Measurements from ENCODE around the gene PPP2R1B.
"Not testable (repeated sequence)": the region's sequence is repeated elsewhere in the genome, so short reads cannot be mapped to it uniquely, and the experiment has no call there.

Gene PPP2R1B

GRCh38 chr11:111785886-111786412 lies 19.8 kb upstream of the PPP2R1B start:
- in situ Hi-C loops (cut with MboI; ENCODE audit: low pct_unique_long_range_greater_than_20kb, low sequenced_read_pairs): loop anchor here (25.0 kb wide), 1 partner anchor 199 kb away; no protein-coding TSS in a partner anchor
- no peak for DNase-seq

GRCh38 chr11:111785076-111785475 lies 18.9 kb upstream of the PPP2R1B start:
- DNase-seq: no peak
- in situ Hi-C loops (cut with MboI; ENCODE audit: low pct_unique_long_range_greater_than_20kb, low sequenced_read_pairs): loop anchor here (25.0 kb wide), 1 partner anchor 198 kb away; no protein-coding TSS in a partner anchor

DNA sequence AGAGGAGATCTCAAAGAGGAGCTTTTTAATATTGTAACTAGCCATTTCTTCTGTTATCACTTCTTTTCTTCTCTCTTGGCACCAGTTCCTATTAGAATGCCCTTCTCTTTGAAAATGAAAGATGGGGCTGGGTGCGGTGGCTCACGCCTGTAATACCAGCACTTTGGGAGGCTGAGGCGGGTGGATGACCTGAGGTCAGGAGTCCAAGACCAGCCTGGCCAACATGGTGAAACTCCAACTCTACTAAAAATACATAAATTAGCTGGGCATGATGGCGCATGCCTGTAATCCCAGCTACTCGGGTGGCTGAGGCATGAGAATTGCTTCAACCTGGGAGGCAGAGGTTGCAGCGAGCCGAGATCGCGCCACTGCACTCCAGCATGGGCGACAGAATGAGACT lies 18.1 kb upstream of the PPP2R1B start:
- not testable (repeated sequence) for DNase-seq
- in situ Hi-C loops (cut with MboI; ENCODE audit: low pct_unique_long_range_greater_than_20kb, low sequenced_read_pairs): loop anchor here (25.0 kb wide), 1 partner anchor 197 kb away; no protein-coding TSS in a partner anchor

DNA sequence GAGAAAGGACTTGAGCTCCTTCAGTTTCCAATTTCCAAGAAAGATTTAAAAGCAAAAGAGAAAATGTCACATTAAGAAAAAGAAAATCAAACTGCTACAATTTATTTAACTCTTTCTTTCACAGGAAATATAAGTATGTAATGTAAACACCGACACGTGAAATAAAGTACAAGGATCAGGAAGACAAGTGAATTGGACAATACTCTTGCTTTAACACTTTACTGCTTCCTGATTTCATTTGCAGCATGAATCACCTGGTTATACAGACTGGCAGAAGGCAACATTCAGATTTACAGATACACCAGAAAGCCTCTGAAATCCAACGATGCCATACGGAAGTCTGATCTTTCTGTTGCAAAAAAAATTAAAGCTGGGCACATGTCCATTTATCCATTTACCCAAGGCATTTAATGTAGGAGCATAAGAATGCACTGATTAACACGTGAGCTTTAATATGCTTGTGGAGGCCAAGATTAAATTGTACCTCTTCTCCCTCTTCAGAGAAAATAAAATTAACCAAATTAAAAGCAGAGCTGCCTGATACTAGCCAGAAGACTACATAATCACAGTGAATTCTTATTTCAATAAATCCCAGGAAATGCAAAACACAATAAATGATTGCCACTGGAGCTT lies 16.0 kb upstream of the PPP2R1B start:
- in situ Hi-C loops (cut with MboI; ENCODE audit: low pct_unique_long_range_greater_than_20kb, low sequenced_read_pairs): loop anchor here (25.0 kb wide), 1 partner anchor 195 kb away; no protein-coding TSS in a partner anchor
- DNase-seq: no peak

GRCh38 chr11:111779118-111779517 lies 12.9 kb upstream of the PPP2R1B start:
- in situ Hi-C loops (cut with MboI; ENCODE audit: low pct_unique_long_range_greater_than_20kb, low sequenced_read_pairs): loop anchor here (25.0 kb wide), 1 partner anchor 192 kb away; no protein-coding TSS in a partner anchor

GRCh38 chr11:111778047-111778558 lies 11.9 kb upstream of the PPP2R1B start:
- in situ Hi-C loops (cut with MboI; ENCODE audit: low pct_unique_long_range_greater_than_20kb, low sequenced_read_pairs): loop anchor here (25.0 kb wide), 1 partner anchor 191 kb away; no protein-coding TSS in a partner anchor
- no peak for DNase-seq

More at GRCh38 chr11:111779118-111779517, 12.9 kb upstream of the PPP2R1B start:
- DNase-seq: no peak

DNA sequence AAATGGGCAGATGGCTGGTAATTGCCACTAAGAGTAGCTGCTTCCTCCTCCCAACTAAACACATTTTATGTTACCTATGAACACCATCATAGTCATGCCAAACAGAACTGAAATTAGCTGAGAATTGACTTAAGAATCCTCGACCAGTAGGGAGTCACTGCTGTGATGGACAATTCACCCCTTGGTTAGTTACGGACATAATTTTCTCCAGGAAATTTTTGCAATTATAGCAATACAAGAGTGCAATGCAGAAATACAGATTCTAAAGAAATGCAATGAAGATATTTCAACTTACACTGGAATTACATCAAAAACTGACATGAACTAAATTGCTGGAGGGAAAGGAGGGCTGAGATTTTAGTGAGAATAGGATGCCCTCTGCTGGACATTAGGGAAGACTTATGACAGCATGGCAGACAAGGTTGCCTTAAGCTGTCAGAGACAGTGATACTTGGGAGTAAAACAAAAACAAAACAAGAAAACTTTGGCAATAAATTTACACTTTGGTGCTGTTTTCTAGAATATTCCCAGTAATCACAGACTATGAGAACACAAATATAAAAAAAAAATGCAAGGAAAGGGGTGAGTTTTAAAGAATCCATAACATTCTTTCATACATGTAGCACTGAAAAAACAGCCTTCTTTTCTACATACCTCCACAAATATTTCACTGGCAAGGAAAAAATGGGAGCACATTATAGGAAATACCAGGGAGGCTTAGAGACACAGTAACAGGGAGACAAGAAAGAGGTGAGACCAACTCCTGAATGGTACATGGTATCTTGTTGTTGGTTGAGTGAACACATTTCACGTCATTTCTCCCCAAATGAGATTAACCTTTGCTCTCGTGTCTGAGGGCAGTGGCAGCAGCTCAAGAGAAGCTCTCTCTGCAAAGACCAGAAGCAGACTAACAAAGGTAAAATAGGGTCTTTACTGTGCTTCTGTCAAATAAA lies 11.2 kb upstream of the PPP2R1B start:
- DNase-seq: peak; percentile 76
- in situ Hi-C loops (cut with MboI; ENCODE audit: low pct_unique_long_range_greater_than_20kb, low sequenced_read_pairs): loop anchor here (25.0 kb wide), 1 partner anchor 190 kb away; no protein-coding TSS in a partner anchor

- no peak for DNase-seq
- in situ Hi-C loops (cut with MboI; ENCODE audit: low pct_unique_long_range_greater_than_20kb, low sequenced_read_pairs): loop anchor here (25.0 kb wide), 1 partner anchor 189 kb away; no protein-coding TSS in a partner anchor
Observed at GRCh38 chr11:111776398-111777093, 10.4 kb upstream of the PPP2R1B start.

DNA sequence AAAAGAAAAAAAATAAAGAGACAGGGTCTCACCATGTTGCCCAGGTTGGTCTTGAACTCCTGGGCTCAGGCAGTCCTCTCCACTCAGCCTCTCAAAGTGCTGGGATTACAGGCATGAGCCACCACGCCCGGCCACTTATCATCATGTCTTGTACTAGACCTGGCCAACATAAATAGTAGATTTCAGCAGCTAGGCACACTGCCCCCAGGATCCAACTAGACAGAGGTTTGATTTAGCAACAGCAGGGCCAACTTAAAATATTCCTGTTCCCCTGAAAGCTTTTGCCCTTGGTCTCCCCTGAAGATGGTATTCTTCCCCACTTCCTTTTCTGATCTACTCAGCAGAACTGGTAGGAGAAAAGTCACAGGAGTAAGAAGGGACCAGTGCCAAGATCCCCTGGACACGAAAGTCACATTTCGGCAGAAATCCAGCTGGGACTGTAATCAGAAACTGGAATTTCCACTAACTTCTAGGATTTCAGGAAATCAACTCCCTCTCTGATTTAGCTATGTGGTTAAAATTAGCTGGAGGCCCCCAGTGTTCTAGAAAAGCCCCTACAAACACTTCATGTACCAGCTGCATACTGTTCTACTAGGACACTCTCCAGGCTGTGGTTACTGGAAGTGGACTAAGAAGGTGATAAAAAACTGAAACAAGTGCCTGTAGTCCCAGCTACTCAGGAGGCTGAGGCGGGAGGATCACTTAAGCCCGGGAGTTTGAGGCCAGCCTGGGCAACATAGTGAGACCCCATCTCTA lies 8.9 kb upstream of the PPP2R1B start:
- in situ Hi-C loops (cut with MboI; ENCODE audit: low pct_unique_long_range_greater_than_20kb, low sequenced_read_pairs): loop anchor here (25.0 kb wide), 1 partner anchor 188 kb away; no protein-coding TSS in a partner anchor
- DNase-seq: no peak

- in situ Hi-C loops (cut with MboI; ENCODE audit: low pct_unique_long_range_greater_than_20kb, low sequenced_read_pairs): no loop called here
- no peak for DNase-seq
Observed at GRCh38 chr11:111772535-111772934, 6.3 kb upstream of the PPP2R1B start.

DNA sequence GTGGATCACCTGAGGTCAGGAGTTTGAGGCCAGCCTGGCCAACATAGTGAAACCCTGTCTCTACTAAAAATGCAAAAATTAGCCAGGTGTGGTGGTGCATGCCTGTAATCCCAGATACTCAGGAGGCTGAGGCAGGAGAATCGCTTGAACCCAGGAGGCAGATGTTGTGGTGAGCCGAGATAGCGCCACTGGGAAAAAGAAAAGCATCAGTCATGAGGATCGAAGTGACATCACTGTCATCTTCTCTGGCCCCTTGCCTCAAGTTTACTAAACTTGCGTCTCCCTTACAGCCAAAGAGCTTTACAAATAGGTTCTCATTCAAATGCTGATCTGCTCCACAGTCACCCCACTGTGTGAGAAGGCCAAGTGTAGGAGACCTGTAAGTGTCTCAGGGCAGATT lies 5.0 kb upstream of the PPP2R1B start:
- in situ Hi-C loops (cut with MboI; ENCODE audit: low pct_unique_long_range_greater_than_20kb, low sequenced_read_pairs); DNase-seq: not testable (repeated sequence)

GRCh38 chr11:111770581-111771134 lies 4.5 kb upstream of the PPP2R1B start:
- in situ Hi-C loops (cut with MboI; ENCODE audit: low pct_unique_long_range_greater_than_20kb, low sequenced_read_pairs): no loop called here

DNA sequence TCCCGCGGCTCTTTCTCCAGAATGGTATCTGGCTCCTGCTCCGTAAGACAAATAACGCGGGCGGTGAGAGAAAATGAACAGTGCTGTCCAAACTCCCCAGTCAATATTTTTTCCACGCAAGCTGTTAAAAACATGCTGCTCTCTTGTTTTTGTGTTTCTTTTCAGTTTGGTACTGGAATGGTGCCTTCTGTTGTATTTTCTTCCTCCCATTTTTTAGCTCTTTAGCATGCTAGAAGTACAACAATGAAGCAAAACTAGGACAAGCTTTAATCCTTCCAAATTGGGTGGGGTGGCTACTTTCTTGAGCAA lies 599 bp upstream of the PPP2R1B start:
- in situ Hi-C loops (cut with MboI; ENCODE audit: low pct_unique_long_range_greater_than_20kb, low sequenced_read_pairs): no loop called here
- DNase-seq: no peak

More at GRCh38 chr11:111770581-111771134, 4.5 kb upstream of the PPP2R1B start:
- DNase-seq: no peak

GRCh38 chr11:111765320-111765983 lies 737 bp downstream of the PPP2R1B start:
- in situ Hi-C loops (cut with MboI; ENCODE audit: low pct_unique_long_range_greater_than_20kb, low sequenced_read_pairs): no loop called here
- peak; percentile 34 for DNase-seq

GRCh38 chr11:111764621-111765020 lies 1.6 kb downstream of the PPP2R1B start:
- in situ Hi-C loops (cut with MboI; ENCODE audit: low pct_unique_long_range_greater_than_20kb, low sequenced_read_pairs): no loop called here
- DNase-seq: no peak

GRCh38 chr11:111762981-111763643 lies 3.1 kb downstream of the PPP2R1B start:
- in situ Hi-C loops (cut with MboI; ENCODE audit: low pct_unique_long_range_greater_than_20kb, low sequenced_read_pairs): no loop called here
- no peak for DNase-seq

DNA sequence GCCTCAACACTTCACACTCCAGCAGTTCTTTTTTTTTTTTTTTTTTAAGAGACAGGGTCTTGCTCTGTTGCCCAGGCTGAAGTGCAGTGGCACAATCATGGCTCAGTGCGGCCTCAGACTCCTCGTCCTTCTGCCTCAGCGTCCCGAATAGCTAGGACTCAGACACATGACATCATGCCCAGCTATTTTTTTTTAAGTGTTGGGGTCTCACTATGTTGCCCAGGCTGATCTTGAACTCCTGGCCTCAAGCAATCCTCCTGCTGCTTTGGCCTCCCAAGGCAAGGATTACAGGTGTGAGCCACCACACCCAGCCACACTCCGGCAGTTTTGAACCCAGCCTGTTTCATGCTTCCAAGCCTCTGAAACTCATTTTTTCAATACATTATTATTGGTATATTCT lies 3.7 kb downstream of the PPP2R1B start:
- in situ Hi-C loops (cut with MboI; ENCODE audit: low pct_unique_long_range_greater_than_20kb, low sequenced_read_pairs): no loop called here
- no peak for DNase-seq
